T-helper 2 cell treated with Interferon-gamma antibody and Interleukin-4, amounts not matched to agents 100 ng/mL and 5 ng/mL, for 36 hours (primary cell): ENCODE data around the gene TMEM123. TPM values are rescaled to one million over a fixed set of nuclear protein-coding genes. Genes with fewer than 3 reads are reported as not detected.

Experiments used
- intact Hi-C: fragments of 100-400 bp; cut with micrococcal nuclease; formaldehyde crosslinking; loops from one replicate; pipeline ENCODE4 v1.15.1; 2023
- total RNA-seq: library from RNA; stranded (reverse); gene quantifications from 2 replicates; pipeline ENCODE4 v1.2.3, GENCODE V29; 2022

Gene TMEM123
- total RNA-seq = 380 and 403 TPM in 2 replicates

DNA sequence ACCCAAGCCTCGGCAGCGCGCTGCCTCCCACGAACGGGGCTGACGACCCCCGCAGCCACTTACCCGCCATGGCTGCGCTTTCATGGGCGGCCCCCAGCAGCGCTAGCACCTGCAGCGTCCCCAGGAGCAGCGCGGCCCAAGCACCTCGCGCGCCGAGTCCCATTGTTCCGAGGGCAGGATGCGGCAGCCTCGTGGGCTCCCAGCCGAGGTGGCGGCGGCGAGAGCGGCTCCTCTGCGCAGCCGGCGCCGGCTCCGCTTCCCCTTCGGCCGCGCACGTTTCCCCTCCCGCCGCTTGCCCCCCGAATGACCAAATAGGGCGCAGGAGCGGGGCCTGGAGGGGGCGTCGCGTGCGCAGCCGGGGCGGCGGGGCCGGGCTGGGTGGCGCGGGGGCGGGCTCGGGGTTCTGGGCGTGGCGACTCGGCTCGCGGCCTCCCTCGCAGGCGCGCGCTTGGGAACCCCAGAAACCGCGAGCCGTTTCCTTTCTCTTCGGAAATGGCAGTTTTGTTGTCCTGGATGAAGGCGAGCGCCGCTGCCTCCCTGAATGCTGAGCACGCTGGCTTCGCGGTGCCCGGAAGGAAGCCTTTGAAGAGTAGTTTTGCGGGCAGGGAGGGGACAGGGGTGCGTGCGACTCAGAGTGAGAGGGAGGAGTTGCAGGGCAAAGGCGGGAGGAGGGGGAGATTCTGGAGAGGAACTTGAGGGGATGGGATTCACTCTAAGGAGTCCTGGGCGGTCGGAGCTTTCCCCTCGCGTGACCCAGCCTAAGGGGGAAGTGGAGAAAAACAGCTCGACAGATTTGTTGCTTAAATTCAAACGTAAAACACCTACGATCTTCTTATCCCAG is at the start of gene TMEM123:
TSS of gene TMEM123 (minus strand) at position 305 of the 841 bp plus-strand sequence. CDS start at position 163, 142 bp downstream.
- intact Hi-C loops = loop anchor here (1.0 to 10.0 kb wide), 8 partner anchors 24 to 582 kb away; partner anchors contain the start of genes BIRC2, BIRC3 and CEP126

DNA sequence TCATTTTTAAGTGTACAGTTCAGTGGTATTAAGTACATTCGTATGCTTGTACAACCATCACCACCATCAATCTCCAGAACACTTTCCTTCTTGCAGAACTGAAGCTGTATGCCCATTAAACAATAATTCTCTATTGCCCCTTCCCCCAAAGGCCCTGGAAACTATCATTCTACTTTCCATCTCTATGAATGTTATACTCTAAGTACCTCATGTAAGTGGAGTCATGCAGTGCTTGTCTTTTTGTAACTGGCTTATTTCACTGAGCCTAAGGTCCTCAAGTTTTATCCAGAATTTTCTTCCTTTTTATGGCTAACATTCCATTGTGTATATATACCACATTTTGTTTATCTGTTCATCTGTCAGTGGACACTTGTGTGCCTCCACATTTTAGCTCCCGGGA is 48.3 kb upstream of the TMEM123 start:
- intact Hi-C loops = loop anchor here (1.0 kb wide), 1 partner anchor 105 kb away; no protein-coding TSS in a partner anchor

DNA sequence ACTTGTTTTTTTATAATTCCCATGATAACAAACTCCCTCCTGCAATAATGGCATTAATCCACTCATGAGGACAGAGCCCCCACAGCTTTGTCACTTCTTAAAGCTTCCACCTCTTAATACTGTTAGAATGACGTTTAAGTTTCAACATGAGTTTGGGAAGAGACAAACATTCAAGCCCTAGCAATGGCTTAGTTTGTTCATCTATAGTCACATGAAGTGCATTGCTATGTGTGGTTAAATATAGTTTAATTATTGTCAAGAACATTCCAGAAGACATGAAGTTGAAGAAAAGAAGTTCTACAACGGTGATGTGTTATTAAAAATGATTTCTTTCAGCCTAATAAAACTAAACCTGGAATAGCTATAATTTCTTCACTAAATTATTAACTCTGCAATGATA is 47.4 kb upstream of the TMEM123 start:
- intact Hi-C loops = no loop called here

DNA sequence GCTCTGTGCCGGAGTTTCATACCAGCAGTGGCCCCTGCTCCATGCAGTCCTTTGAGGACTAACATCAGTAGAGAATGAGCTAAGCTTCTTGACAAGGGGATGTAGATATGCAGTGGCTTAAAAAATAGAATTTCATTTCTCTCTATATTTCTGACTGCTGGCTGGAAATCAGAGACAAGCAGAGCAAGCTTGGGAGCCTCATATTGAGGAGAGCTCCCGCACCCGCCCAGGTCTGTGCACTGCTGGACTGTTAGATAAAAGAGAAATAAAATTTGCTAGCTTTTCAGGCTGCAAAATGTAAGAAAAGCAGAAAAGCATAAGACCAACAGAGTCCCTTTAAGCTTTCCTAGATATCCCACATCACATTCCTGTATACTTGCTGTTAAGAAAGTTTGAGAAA is 46.6 kb upstream of the TMEM123 start:
- intact Hi-C loops = no loop called here

- intact Hi-C loops = no loop called here
Measured at GRCh38 chr11:102497061-102497460, 44.5 kb upstream of the TMEM123 start.

- intact Hi-C loops = loop anchor here (1.0 to 2.0 kb wide), 8 partner anchors 42 to 207 kb away; partner anchors contain the start of gene BIRC2
Measured at GRCh38 chr11:102495161-102496042, 42.8 kb upstream of the TMEM123 start.

DNA sequence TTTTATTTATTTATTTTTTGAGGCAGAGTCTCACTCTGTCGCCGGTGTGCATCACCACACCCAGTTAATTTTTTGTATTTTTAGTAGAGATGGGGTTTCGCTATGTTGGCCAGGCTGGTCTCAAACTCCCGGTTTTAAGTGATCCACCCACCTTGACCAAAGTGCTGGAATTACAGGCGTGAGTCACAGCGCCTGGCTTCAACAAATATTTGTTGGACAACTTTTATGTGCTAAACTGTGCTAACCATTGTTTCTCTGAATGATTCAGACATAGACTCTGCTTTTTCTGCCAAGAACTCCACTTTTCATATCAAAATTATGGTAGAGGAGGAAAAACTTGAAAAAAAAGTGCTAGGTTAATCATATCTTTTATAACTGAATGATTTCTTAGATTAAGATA is 41.7 kb upstream of the TMEM123 start:
- intact Hi-C loops = loop anchor here (2.0 kb wide), 1 partner anchor 173 kb away; no protein-coding TSS in a partner anchor

- intact Hi-C loops = no loop called here
Measured at GRCh38 chr11:102493524-102493923, 41.0 kb upstream of the TMEM123 start.

GRCh38 chr11:102491969-102492368 is 39.4 kb upstream of the TMEM123 start:
- intact Hi-C loops = no loop called here

DNA sequence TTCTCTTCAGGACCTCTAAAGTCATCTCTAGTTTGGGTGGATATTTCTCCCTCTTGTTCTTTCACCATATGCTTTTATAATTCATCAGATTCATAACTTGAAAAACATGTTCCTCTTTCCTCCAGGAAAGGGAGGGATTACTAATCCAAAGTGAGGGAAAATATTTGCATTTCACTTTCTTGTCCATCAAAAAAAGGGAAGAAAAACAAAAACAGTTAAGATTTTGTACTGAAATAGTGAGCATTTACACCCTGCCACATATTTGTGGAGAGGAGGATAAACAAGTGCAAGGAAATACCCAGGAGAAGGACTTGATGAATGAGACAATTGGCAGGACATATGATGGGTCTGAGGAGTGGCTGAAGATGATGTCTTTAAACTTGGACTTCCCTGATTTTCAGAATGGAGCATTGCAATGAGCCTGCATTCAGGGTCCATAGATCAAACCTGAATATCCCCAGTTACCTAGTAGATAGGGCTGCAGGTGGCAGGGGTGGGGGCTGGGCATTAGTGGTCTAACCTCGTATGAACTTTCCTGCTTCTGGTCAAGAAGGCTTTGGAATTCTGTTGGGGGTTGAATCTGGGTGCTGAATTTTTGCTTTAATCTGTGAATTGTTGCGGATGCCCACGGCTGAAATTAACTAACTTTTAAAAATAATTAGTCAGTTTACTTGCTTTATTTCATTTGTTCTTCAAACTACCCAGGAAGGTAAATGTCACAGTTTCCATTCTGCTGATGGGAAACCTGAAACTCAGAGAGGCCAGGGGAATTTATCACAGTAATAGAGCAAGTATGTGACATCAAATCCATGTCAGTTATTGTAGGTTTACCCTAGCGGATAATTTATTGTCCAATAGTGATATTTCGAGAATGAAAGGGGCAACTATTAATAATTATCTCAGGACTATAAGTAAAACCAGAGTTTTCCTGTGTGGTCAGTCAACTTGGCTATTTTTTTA is 36.9 kb upstream of the TMEM123 start:
- intact Hi-C loops = no loop called here

DNA sequence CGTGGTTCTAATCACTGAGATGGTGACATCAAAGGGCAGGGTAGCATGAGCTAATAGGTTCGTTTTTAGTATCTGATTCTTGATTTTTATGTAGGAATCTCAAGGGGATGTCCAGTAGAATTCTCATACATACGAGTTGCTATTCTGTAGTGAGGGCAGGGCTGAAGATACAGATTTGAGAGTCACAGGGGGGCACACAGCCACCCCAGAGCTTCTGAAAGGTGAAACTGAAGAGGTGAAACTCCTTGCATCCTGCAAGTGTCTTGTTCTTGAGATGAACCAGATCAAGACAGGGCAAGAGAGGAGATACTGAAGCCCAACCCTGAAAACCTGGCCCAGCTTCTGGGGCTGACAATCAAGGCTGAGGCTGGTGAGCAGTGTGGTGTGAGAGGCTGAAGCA is 35.6 kb upstream of the TMEM123 start:
- intact Hi-C loops = no loop called here

GRCh38 chr11:102487214-102487613 is 34.6 kb upstream of the TMEM123 start:
- intact Hi-C loops = loop anchor here (2.0 kb wide), 1 partner anchor 14 kb away; no protein-coding TSS in a partner anchor

GRCh38 chr11:102486584-102486983 is 34.0 kb upstream of the TMEM123 start:
- intact Hi-C loops = loop anchor here (2.0 kb wide), 1 partner anchor 14 kb away; no protein-coding TSS in a partner anchor

DNA sequence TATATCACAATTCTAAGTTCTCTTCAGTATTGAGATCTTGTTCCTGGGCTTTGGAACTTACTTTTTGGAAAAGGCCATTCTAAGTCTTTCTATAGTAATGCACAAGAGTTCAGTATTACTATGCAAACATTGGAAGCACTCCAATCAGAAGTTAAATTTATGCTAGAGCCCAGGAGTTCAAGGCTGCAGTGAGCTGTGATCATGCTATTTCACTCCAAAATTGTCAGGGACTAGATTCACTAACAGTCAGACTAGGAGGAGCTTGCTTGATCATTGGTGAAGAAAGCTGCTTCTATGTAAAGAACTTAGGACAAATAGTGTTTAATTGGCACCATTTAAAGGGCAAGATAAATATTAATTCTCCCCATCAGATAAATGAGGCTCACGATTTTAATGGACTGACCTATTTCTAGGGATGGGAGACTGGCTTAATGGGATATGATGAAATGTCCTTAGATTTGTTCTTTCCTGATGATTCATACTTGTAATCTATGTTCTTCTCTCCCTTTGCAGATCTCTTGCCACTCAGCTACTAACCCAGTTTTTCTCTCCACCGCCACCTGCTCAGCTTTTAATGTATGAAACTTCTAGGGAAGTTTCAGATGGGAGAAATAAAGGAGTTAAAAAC is 32.6 kb upstream of the TMEM123 start:
- intact Hi-C loops = no loop called here

- intact Hi-C loops = no loop called here
Measured at GRCh38 chr11:102482433-102482832, 29.9 kb upstream of the TMEM123 start.

DNA sequence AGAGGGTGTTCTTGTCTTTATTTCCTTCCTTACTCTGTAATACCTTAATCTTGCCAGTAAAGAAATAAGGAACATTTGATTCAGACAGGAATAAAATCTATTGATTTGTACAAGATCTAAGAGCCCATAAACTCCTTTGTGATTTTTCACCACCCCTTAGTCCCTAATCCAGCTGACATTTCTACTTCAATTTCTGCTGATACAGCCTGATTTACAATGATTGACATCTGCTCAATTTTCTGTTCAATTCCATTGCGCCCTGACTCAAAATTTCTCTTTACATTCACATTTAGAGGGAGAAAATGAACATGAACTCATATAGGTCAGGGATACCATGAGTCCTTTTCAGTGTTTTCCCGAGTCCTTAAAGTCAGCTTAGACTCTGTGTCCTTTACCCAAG is 27.2 kb upstream of the TMEM123 start:
- intact Hi-C loops = no loop called here

- intact Hi-C loops = no loop called here
Measured at GRCh38 chr11:102478673-102479299, 26.2 kb upstream of the TMEM123 start.

DNA sequence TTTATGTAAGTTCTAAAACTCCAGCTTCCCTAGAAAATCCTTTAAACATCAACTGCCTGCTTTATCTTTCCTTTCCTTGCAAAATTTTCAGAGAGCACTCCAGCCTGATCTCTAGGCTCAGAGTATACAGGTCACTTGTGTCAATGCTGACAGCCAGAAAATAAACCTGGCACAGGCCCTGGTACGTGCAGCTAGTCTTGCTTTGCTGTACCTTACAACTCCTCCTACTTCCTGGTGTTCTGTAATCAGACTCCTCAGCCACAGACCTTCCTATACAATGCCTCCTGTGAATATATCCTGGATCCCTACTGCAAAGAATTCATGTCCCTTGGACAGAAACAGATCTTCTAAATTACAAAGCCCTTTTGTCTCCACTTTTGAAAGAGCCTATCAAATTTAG is 24.2 kb upstream of the TMEM123 start:
- intact Hi-C loops = loop anchor here (2.0 kb wide), 1 partner anchor 24 kb away; the partner anchor contains the start of gene TMEM123

- intact Hi-C loops = loop anchor here (2.0 kb wide), 1 partner anchor 23 kb away; the partner anchor contains the start of gene TMEM123
Measured at GRCh38 chr11:102476069-102476468, 23.5 kb upstream of the TMEM123 start.
